GM18499 (cell line): ENCODE measurements around the gene MPZL1.

Experiments
- ATAC-seq: cut with Tn5 transposase; IDR thresholded peaks from one replicate; pipeline ENCODE4 v1.9.1; 2021; ENCODE audit warnings: moderate number of reproducible peaks; ENCODE audit not compliant: insufficient read depth, unreplicated experiment

MPZL1 gene

GRCh38 chr1:167832693-167833092 lies 110.9 kb downstream of the MPZL1 start:
- no peak for ATAC-seq

GRCh38 chr1:167833904-167834303 lies 112.1 kb downstream of the MPZL1 start:
- ATAC-seq, result no peak

GRCh38 chr1:167836197-167836596 lies 114.4 kb downstream of the MPZL1 start:
- no peak for ATAC-seq

- ATAC-seq, result no peak
These were observed 115.5 kb downstream of the MPZL1 start for GRCh38 chr1:167837326-167837725.

GRCh38 chr1:167839009-167839408 lies 117.2 kb downstream of the MPZL1 start:
- no peak for ATAC-seq
